ENCODE results near the gene TSTD1. TPM values are rescaled to one million over a fixed set of nuclear protein-coding genes. Genes with fewer than 3 reads are reported as not detected.
"Not testable (repeated sequence)": the region's sequence is repeated elsewhere in the genome, so short reads cannot be mapped to it uniquely, and the experiment has no call there.

TSTD1 gene
- total RNA-seq, 1 experiment from 2014 or later: not detected

GRCh38 chr1:161073474-161074121, 34.8 kb upstream of the TSTD1 start:
- H3K9me3 ChIP-seq (replicated peaks): no peaks in the 10 kb centered on the region
- H3K36me3 ChIP-seq: no peaks in the 10 kb centered on the region
- no peak overlapping the region for H3K27ac ChIP-seq
- H3K4me1 ChIP-seq: peaks cover 4% of the 10 kb centered on the region; the same call in 1 of the 2 replicates
- no peak for DNase-seq
- no peak overlapping the region for H3K4me3 ChIP-seq
- H3K27me3 ChIP-seq: no peaks in the 10 kb centered on the region

- Histone ChIP-seq H3K4me3 (no peak overlapping the region), H3K9me3 (replicated peaks) (no peaks in the 10 kb centered on the region), H3K4me1 (peaks cover 4% of the 10 kb centered on the region; the same call in 1 of the 2 replicates), H3K27ac (no peak overlapping the region), H3K36me3 (no peaks in the 10 kb centered on the region), H3K27me3 (no peaks in the 10 kb centered on the region)
- no peak for DNase-seq
Measured at GRCh38 chr1:161072751-161073449, 34.1 kb upstream of the TSTD1 start.

GRCh38 chr1:161071886-161072371, 33.2 kb upstream of the TSTD1 start:
- no peak overlapping the region for H3K4me3 ChIP-seq
- peak; percentile 47 for DNase-seq
- H3K36me3 ChIP-seq: no peaks in the 10 kb centered on the region
- H3K4me1 ChIP-seq: peaks cover 4% of the 10 kb centered on the region; the same call in 1 of the 2 replicates
- no peaks in the 10 kb centered on the region for H3K9me3 ChIP-seq (replicated peaks)
- H3K27ac ChIP-seq: no peak overlapping the region
- no peaks in the 10 kb centered on the region for H3K27me3 ChIP-seq

GRCh38 chr1:161070761-161071160, 32.0 kb upstream of the TSTD1 start:
- H3K27me3 ChIP-seq: no peaks in the 10 kb centered on the region
- H3K27ac ChIP-seq: no peak overlapping the region
- no peaks in the 10 kb centered on the region for H3K36me3 ChIP-seq
- no peak for DNase-seq
- peaks cover 4% of the 10 kb centered on the region; the same call in 1 of the 2 replicates for H3K4me1 ChIP-seq
- H3K4me3 ChIP-seq: no peak overlapping the region
- H3K9me3 ChIP-seq (replicated peaks): no peaks in the 10 kb centered on the region

DNA sequence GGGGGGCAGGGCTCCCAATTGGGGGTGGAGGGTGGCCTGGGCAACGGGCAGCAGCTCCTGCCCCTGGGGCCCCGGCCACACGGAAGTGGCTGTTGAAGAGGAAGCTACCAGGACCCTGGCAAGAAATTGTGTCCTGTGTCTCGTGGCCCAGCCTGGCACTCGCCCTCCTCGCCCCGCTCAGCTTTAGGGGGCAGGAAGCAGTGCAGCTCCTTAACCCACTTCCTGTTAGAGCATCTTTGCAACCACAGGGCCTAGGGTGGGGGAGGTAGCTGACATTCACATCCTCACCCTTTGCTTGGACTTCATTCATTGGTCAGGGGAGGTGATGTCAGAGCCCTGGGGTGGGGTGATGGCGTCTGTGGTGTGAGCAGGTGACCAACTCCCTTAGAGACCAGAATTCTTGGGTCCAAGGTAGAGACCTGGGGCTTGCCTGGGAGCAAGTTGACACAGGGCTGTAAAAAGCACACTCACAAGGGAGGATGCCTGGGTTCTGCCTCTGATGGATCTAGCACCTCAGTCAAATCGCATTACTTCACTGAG, 31.0 kb upstream of the TSTD1 start, which contains the start of gene ARHGAP30:
TSS of gene ARHGAP30 (minus strand) at position 161 of the 540 bp plus-strand sequence. CDS start 267 bp downstream, outside the sequence.
- no peak within 1 kb of the TSS for H3K4me3 ChIP-seq
- peak; percentile 16 to 21 for DNase-seq
- no peaks in the 10 kb centered on the region for H3K27me3 ChIP-seq
- H3K27ac ChIP-seq: no peak within 1 kb of the TSS
- H3K4me1 ChIP-seq: peaks cover 4% of the 10 kb centered on the region; the same call in 1 of the 2 replicates
- H3K36me3 ChIP-seq: no peaks in the 10 kb centered on the region
- H3K9me3 ChIP-seq (replicated peaks): no peaks in the 10 kb centered on the region

- H3K27me3 ChIP-seq: no peaks in the 10 kb centered on the region
- no peak for DNase-seq
- H3K9me3 ChIP-seq (replicated peaks): no peaks in the 10 kb centered on the region
- H3K4me1 ChIP-seq: no peaks in the 10 kb centered on the region
- H3K4me3 ChIP-seq: no peak overlapping the region
- H3K36me3 ChIP-seq: no peaks in the 10 kb centered on the region
- no peak overlapping the region for H3K27ac ChIP-seq
Measured at GRCh38 chr1:161069241-161069640, 30.5 kb upstream of the TSTD1 start.

- H3K4me3 ChIP-seq: no peak overlapping the region
- no peaks in the 10 kb centered on the region for H3K36me3 ChIP-seq
Measured at GRCh38 chr1:161068306-161069234, 29.8 kb upstream of the TSTD1 start.

DNA sequence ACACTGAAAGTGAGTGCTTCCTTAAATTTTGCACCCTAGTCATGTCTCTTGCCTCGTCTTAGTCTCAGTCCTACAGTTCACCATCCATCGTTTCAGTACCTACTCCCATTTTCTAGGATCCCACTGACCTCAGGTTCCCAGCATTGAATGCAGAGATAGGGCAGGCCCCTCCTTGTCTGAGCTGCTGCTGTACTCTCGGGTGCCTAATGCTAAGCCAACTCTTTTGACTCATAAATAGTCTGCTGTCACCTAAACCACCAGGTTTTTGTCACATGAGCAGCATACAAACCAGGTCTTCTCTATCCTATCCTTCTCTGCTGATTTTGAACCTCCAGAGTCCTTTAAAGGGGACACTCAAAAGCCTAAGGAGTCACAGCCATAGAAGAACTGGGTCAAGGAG, 27.9 kb upstream of the TSTD1 start:
- Histone ChIP-seq H3K27me3 (no peaks in the 10 kb centered on the region), H3K4me1 (no peaks in the 10 kb centered on the region), H3K9me3 (replicated peaks) (no peaks in the 10 kb centered on the region), H3K36me3 (no peaks in the 10 kb centered on the region), H3K4me3 (no peak overlapping the region), H3K27ac (no peak overlapping the region)
- no peak for DNase-seq

More at GRCh38 chr1:161068306-161069234, 29.8 kb upstream of the TSTD1 start:
- no peaks in the 10 kb centered on the region for H3K4me1 ChIP-seq
- H3K9me3 ChIP-seq (replicated peaks): no peaks in the 10 kb centered on the region
- no peak for DNase-seq
- no peaks in the 10 kb centered on the region for H3K27me3 ChIP-seq
- H3K27ac ChIP-seq: no peak overlapping the region

DNA sequence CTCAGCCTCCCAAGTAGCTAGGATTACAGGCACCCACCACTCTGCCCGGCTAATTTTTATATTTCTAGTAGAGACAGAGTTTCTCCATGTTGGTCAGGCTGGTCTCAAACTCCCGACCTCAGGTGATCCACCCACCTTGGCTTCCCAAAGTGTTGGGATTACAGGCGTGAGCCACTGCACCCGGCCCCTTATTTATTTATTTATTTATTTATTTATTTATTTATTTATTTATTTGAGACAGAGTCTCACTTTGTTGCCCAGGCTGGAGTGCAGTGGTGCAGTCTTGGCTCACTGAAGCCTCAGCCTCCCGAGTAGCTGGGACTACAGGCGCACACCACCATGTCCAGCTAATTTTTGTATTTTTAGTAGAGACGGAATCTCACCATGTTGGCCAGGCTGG, 26.9 kb upstream of the TSTD1 start:
- not testable (repeated sequence) for DNase-seq

DNA sequence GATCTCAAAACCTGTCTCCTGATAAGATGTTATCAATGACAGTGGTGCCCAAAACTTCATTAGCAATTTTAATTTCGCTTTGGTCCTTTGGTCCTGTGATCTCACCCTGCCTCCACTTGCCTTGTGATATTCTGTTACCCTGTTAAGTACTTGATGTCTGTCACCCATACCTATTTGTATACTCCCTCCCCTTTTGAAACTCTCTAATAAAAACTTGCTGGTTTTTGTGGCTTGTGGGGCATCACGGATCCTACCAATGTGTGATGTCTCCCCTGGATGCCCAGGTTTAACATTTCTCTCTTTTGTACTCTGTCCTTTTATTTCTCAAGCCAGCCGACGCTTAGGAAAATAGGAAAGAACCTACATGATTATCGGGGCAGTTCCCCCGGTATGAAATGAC, 25.2 kb upstream of the TSTD1 start:
- not testable (repeated sequence) for H3K4me3 ChIP-seq; H3K4me1 ChIP-seq; H3K9me3 ChIP-seq (replicated peaks); H3K27ac ChIP-seq; H3K27me3 ChIP-seq; DNase-seq; H3K36me3 ChIP-seq

More for the DNA sequence above, 26.9 kb upstream of the TSTD1 start:
- H3K27me3 ChIP-seq; H3K9me3 ChIP-seq (replicated peaks); H3K4me1 ChIP-seq; H3K27ac ChIP-seq; H3K36me3 ChIP-seq; H3K4me3 ChIP-seq: not testable (repeated sequence)

- Histone ChIP-seq H3K27me3 (no peaks in the 10 kb centered on the region), H3K36me3 (no peaks in the 10 kb centered on the region), H3K4me1 (no peaks in the 10 kb centered on the region), H3K4me3 (no peak overlapping the region), H3K9me3 (replicated peaks) (no peaks in the 10 kb centered on the region), H3K27ac (no peak overlapping the region)
- DNase-seq: no peak
Measured at GRCh38 chr1:161061419-161061818, 22.7 kb upstream of the TSTD1 start.

GRCh38 chr1:161059293-161059692, 20.5 kb upstream of the TSTD1 start:
- no peak overlapping the region for H3K27ac ChIP-seq
- no peaks in the 10 kb centered on the region for H3K9me3 ChIP-seq (replicated peaks)
- DNase-seq: no peak
- H3K4me1 ChIP-seq: no peaks in the 10 kb centered on the region
- H3K4me3 ChIP-seq: no peak overlapping the region
- no peaks in the 10 kb centered on the region for H3K36me3 ChIP-seq
- no peaks in the 10 kb centered on the region for H3K27me3 ChIP-seq

DNA sequence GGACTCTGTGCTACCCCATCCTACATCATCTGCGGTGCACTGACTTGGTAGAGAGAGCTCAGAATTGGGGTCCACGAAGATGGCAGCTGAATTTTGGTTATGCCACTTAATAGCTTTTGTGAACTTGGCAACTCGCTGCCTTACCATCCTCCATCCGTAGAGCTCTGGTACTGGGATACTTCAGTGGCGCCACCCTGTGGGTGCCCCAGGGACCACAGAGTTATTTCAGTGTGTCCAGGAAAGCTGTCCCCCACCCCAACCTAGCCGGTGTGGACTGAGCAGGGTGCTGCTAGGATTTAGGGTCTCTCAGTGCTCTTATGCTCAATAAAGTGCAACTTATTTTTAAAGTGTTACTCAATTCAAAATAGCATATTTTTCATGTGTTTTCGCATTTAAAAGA, 16.0 kb upstream of the TSTD1 start:
- H3K27ac ChIP-seq: no peak overlapping the region
- no peaks in the 10 kb centered on the region for H3K9me3 ChIP-seq (replicated peaks)
- H3K36me3 ChIP-seq: no peaks in the 10 kb centered on the region
- DNase-seq: no peak
- H3K4me3 ChIP-seq: no peak overlapping the region
- H3K4me1 ChIP-seq: no peaks in the 10 kb centered on the region
- H3K27me3 ChIP-seq: no peaks in the 10 kb centered on the region

- H3K4me1 ChIP-seq: no peaks in the 10 kb centered on the region
- no peak overlapping the region for H3K27ac ChIP-seq
- DNase-seq: no peak
- no peaks in the 10 kb centered on the region for H3K36me3 ChIP-seq
- H3K9me3 ChIP-seq (replicated peaks): 0 out of 2 replicates have a peak, but pooled peaks cover 6% of the 10 kb centered on the region
- no peaks in the 10 kb centered on the region for H3K27me3 ChIP-seq
- no peak overlapping the region for H3K4me3 ChIP-seq
Measured at GRCh38 chr1:161054232-161054631, 15.5 kb upstream of the TSTD1 start.

Measured in SJCRH30 (cell line).